GM19324 (cell line): Measurements from ENCODE around the gene PRDM16.

Experiments
- ATAC-seq: cut with Tn5 transposase; IDR thresholded peaks from one replicate; pipeline ENCODE4 v1.9.1; 2021; ENCODE audit warnings: mild to moderate bottlenecking, moderate library complexity; ENCODE audit not compliant: unreplicated experiment, low FRiP score

The PRDM16 gene

DNA sequence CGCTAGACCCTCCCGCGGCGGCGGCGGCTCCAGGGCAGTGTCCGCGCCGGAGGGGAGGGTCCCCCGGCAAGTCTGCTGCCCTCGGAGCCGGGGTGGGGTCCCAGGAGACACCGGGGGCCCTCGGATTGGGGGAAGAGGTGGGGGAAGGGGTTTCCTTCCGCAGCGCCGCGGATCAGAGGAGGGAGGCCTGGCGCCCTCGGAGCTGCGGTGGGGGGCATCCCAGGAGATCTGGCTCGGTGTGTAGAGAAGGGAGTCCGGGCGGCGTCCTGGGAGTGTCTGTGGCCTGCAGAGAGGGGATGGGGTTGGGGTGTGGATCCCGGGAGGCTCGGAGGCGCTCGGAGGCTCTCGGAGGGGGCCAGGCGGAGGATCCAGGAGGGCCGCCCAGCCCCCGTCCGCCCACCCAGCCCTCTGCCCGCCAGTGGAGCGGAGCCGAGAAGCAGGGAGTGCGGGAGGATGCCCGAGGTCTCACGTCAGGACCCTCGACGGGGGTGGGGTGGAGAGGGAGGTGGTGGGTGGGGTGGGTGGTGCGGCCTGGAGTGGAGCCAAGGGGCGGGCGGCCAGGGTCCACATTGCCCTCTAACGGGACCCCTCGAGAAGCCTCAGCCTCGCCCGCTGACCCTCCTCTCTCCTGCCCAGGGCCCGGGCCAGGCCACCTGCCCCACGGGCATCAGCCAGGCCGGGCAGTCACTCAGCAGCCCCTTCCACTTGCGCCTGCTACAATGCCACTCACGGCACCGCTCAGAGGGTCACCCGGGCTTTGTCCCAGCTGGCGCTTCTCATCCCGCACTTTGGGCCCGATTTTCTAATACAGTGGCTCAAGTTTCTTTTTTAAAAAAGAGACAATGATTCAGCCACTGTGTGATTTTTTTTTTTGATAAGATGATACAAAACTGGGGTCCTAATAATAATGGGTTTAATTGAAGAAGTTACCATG lies 325.3 kb downstream of the PRDM16 start:
- ATAC-seq = no peak

GRCh38 chr1:3396411-3396810 lies 327.4 kb downstream of the PRDM16 start:
- no peak for ATAC-seq

GRCh38 chr1:3397311-3397710 lies 328.3 kb downstream of the PRDM16 start:
- no peak for ATAC-seq

DNA sequence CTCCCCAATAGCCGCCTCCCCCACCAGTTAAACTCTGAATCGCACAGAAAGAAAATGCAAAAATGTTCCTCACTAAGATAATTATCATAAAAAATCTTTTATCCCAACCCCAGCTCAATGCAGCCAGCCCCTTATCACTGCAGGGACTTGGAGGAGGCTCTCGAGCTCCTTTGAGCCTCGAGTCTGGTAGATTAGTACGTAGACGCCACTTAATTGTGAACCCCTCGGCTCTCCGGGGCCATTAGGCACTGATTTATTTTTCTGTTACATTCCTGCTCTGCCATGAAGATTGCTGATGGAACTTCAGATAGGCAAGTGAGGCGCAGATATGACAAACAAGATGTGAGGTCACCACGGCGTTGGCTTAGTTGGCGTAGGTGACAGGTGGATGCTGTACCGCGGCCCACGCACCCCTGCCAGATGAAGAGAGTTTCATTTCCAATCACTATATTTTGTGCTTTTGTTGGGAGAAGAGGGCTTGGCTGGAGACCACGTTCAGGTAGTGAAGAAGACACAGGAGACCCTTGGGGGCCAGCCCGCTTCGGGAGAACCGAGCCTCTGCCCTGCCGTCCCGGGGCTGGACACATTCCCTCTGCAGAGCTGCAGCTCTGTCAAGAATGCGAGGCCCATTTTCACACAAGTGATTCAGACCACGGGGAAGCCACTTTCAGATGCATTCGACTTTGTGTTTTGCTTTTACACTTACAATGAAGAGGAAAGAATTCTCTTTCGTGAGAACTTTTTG lies 329.6 kb downstream of the PRDM16 start:
- ATAC-seq = no peak

DNA sequence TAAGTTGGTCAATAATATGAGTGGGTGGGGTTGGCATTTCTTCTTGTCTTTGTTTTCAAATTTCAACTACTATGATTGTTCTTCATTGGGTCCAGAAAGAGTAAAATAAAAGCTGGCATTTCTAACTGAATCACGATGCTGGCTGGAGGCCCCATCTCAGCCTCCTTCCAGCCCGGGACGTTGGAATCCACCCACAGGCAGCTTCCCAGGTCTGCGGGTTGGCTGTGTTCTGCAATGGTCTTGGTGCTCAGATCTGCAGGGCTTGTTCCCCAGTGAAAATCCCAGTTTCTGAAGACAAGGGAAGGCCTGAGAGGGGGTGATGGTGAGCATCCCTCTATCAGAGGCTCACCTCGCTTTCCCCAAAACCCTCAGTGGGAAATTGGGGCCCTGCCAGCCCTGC lies 330.7 kb downstream of the PRDM16 start:
- ATAC-seq = no peak

DNA sequence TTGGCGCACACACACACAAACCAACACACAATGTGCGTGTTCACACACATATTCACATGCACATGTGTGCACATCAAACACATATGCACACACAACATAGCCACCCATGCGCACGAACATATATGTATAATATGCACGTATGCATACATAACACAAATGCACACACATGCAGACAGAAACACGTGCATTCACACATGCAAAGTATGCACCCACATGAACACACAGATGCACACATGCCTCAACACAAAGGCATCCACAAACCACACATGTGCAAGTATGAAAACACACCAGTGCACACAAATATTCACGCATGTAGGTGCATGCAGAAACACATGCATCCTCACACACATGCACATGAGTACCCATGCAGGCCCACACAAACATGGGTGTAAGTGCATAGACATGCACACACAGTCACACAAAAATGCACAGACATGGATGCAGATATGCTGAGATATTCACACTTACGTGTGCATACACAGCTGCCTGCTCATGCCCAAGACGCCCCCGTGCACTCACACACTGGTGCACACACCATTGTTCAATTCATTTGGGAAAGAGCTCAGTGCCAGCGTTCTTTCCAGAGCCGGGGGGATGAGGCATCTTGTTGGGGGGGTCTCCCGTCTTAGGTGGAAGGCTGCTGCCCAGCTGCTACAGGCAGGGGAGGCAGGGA lies 332.7 kb downstream of the PRDM16 start:
- no peak for ATAC-seq

GRCh38 chr1:3402258-3403010 lies 333.4 kb downstream of the PRDM16 start:
- no peak for ATAC-seq

DNA sequence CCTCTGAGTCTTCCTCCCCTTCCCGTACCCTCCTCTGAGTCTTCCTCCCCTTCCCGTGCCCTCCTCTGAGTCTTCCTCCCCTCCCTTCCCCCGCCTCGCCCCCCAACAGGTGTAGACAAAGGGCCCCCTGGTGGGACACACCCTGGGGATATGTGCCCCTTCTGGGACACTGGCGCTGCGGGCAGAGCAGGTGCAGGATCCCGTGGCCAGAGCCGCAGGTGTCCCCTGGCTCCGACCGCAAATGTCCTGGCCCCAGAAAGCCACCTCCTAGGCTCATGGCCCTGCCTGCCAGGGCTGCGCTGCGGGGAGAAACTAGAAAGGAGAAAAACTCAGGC lies 334.0 kb downstream of the PRDM16 start:
- ATAC-seq = no peak

DNA sequence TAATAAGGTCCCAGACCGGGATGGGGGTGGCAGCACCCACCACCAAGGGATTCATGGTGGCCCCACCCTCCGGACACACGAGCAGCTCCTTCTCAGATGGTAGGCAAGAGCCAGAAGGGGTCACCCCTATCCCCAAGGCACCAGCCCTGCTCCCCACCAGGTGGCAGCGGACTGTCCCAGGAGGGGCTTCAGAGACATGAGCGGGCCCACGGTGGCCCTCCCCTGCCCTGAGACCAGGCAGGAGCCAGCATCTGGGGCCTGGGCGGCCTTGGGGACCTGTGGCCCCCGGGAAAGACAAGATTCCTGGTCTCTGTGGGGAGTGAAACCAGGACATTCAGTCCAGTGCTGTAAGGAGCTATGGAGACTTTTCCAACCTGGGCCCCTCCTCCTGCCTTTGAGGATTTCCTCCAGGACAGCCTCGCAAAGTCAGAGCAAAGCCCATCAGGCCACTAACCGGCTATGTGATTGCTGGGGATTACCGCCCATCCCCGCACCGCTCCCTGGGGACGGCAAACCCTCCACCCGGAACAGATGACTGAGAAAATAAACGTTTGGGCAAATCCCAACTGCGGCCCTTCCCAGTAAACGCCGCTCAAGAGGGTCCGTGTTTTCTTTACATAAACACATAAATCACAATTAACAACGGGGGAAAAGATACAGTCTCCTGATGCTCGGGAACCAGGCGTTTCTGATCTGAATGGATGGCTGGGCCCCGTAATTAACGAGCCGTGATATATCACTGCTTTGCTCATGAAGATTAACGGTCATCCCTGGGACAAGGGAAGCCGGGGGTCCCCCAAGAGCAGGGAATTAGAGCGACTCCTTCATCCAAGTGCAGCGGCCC lies 334.6 kb downstream of the PRDM16 start:
- ATAC-seq = no peak

DNA sequence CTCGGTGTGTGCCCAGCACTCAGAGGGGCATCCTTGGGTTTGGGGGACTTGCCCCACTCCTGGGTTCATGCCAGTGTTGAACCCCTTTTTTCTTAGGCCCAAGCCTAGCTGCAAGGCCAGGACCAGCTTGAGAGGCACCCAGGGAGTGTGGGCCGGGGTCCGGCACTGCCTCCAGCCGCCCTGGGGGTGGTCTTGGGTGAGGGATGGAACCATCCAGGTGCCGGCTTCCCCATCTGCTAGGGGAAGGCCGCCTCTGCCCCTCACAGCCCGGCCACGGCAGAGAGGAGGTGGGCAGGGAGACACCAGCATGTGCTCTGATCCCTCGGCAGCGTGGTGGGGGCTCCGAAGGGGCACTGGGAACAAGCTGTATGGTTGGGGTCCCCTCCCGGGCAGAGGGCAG lies 335.3 kb downstream of the PRDM16 start:
- no peak for ATAC-seq

DNA sequence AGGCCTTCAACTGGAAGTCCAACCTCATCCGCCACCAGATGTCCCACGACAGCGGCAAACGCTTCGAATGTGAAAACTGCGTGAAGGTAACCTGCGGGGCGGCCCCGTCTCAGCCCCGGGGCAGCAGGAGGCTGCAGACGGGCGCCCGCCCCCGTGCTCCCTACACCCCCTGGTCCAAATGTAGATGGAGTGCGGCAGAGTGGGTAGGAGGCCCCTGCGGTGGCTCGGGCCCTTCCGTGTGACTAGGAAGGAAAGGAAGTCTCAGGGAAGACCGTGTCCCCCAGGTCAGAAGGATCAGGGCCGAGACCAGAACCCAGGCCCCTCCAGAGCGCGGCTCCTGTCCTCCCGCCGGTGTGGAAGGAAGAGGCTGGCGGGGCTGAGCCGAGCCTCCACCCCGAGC lies 335.8 kb downstream of the PRDM16 start:
- ATAC-seq = no peak

DNA sequence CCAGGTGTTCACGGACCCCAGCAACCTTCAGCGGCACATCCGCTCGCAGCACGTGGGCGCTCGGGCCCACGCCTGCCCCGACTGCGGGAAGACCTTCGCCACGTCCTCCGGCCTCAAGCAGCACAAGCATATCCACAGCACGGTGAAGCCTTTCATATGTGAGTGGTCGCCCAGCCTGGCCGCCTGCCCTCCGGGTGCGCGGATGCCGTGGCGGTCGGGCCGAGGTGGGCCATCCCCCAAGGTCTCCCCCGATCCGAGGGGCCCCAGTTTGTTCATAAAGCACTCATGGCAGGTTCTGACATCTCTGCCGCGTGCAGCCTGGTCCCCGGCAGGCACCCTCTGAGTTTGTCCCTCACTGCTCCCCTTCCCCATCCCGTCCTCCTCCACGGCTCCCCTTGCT lies 336.5 kb downstream of the PRDM16 start:
- no peak for ATAC-seq

GRCh38 chr1:3405974-3406867 lies 337.2 kb downstream of the PRDM16 start:
- no peak for ATAC-seq

GRCh38 chr1:3407021-3407420 lies 338.0 kb downstream of the PRDM16 start:
- no peak for ATAC-seq

DNA sequence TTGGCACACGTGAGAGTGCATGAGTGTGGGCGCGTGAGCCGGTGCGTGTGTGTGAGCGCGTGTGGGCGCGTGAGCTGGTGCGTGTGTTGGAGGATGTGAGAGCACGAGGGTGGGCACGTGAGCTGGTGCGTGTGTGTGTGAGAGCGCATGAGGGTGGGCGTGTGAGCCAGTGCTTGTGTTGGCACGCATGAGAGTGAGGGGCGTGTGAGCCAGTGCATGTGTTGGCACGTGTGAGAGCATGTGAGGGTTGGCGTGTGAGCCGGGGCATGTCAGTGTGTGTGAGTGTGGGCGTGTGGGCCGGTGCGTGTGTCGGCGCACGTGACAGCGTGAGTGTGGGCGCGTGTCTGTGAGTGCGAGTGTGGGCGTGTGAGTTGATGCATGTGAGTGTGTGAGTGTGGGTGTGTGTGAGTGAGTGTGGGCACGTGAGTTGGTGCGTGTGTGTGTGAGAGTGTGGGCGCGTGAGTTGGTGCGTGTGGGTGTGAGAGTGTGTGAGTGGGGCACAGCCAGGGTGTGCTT lies 339.8 kb downstream of the PRDM16 start:
- no peak for ATAC-seq

- no peak for ATAC-seq
Observed at GRCh38 chr1:3409366-3410141, 340.6 kb downstream of the PRDM16 start.

- no peak for ATAC-seq
Observed at GRCh38 chr1:3410142-3410925, 341.3 kb downstream of the PRDM16 start.
